ENCODE data around the gene OLFML1. TPM values are rescaled to one million over a fixed set of nuclear protein-coding genes. Genes with fewer than 3 reads are reported as not detected.

The OLFML1 gene
- total RNA-seq, 2 donors from 2014 or later = 7.4 to 8.7 TPM

DNA sequence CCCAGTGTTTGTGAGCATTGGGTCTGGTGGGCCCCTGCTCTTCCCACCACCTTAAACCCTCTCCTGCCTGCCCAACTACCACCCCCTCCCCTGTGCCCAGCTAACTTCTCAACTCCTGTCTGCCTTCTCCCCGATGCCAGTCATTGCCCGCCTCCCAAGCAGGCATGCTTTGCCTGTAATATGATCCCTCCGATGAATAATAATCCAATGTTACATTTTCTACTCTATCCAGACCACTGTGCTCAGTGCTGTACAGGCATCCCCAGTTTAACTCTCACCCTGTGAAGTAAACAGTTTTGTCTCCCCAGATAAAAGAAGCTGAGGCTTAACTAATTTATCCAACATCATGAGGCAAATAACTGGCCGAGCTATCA lies 35.5 kb upstream of the OLFML1 start:
- TF ChIP-seq, protein P1, sequence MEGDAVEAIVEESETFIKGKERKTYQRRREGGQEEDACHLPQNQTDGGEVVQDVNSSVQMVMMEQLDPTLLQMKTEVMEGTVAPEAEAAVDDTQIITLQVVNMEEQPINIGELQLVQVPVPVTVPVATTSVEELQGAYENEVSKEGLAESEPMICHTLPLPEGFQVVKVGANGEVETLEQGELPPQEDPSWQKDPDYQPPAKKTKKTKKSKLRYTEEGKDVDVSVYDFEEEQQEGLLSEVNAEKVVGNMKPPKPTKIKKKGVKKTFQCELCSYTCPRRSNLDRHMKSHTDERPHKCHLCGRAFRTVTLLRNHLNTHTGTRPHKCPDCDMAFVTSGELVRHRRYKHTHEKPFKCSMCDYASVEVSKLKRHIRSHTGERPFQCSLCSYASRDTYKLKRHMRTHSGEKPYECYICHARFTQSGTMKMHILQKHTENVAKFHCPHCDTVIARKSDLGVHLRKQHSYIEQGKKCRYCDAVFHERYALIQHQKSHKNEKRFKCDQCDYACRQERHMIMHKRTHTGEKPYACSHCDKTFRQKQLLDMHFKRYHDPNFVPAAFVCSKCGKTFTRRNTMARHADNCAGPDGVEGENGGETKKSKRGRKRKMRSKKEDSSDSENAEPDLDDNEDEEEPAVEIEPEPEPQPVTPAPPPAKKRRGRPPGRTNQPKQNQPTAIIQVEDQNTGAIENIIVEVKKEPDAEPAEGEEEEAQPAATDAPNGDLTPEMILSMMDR (IDR thresholded peaks at IDR 0.05) = no peak
- DNase-seq (ENCODE audit: low spot score) = no peak
- Histone ChIP-seq H3K27me3 (replicated peaks; ENCODE audit: insufficient read depth) (no peaks in the 10 kb centered on the region), H3K4me1 (ENCODE audit: control insufficient read depth in 1 of 2, low read depth in 2 of 2) (no peaks in the 10 kb centered on the region), H3K36me3 (no peaks in the 10 kb centered on the region), H3K27ac (no peak overlapping the region), H3K9me3 (no peaks in the 10 kb centered on the region), H3K4me3 (no peak overlapping the region)
- no peak for ATAC-seq (ENCODE audit: insufficient number of reproducible peaks, low FRiP score, low read depth)

DNA sequence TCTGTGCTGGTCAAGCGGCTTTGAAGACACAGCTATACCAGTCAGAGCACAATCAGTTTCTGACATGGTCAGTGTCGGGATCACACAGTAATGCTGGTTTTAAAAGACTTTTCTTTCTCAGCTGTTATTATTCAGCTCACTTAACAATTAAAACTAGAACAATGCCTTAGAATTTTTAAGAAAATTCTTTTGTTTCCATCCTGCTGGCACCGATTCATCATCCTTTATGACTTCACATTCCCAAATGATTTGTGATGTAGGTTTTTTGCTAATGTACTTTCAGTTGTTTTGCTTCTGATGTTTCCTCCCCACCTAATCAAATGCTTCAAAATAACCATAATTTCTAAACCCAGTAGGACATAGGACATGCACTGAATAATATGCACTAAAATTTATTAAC lies 34.5 kb upstream of the OLFML1 start:
- H3K27me3 ChIP-seq (replicated peaks; ENCODE audit: insufficient read depth) = no peaks in the 10 kb centered on the region
- ATAC-seq (ENCODE audit: insufficient number of reproducible peaks, low FRiP score, low read depth) (no peak), DNase-seq (ENCODE audit: low spot score) (no peak)
- TF ChIP-seq, protein P1 (IDR thresholded peaks at IDR 0.05) = no peak
- no peak overlapping the region for H3K27ac ChIP-seq
- H3K36me3 ChIP-seq = no peaks in the 10 kb centered on the region
- no peaks in the 10 kb centered on the region for H3K4me1 ChIP-seq (ENCODE audit: control insufficient read depth in 1 of 2, low read depth in 2 of 2)
- no peak overlapping the region for H3K4me3 ChIP-seq
- no peaks in the 10 kb centered on the region for H3K9me3 ChIP-seq

DNA sequence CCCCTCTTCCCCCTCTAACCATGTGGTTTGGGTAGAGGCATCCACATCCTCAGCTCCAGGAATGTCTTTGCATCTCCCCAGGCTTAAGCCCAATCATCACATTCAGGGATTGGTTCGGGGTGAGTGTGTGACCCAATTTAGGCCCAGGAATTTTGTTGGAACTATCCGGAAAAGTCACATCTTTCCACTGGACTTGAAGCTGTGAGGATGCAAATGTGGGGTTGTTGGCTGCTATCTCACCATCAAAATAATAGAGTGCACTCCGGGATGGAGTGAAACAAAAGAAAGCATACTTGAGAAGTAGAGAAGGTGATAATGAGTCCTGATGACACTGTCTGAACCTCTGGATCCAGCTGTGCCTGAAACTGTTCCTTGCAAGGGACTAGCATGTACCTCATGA lies 33.8 kb upstream of the OLFML1 start:
- Histone ChIP-seq H3K4me3 (no peak overlapping the region), H3K4me1 (ENCODE audit: control insufficient read depth in 1 of 2, low read depth in 2 of 2) (no peaks in the 10 kb centered on the region), H3K27ac (no peak overlapping the region), H3K9me3 (no peaks in the 10 kb centered on the region), H3K27me3 (replicated peaks; ENCODE audit: insufficient read depth) (no peaks in the 10 kb centered on the region), H3K36me3 (no peaks in the 10 kb centered on the region)
- TF ChIP-seq, protein P1 (IDR thresholded peaks at IDR 0.05) = no peak
- ATAC-seq (ENCODE audit: insufficient number of reproducible peaks, low FRiP score, low read depth) (no peak), DNase-seq (ENCODE audit: low spot score) (no peak)

DNA sequence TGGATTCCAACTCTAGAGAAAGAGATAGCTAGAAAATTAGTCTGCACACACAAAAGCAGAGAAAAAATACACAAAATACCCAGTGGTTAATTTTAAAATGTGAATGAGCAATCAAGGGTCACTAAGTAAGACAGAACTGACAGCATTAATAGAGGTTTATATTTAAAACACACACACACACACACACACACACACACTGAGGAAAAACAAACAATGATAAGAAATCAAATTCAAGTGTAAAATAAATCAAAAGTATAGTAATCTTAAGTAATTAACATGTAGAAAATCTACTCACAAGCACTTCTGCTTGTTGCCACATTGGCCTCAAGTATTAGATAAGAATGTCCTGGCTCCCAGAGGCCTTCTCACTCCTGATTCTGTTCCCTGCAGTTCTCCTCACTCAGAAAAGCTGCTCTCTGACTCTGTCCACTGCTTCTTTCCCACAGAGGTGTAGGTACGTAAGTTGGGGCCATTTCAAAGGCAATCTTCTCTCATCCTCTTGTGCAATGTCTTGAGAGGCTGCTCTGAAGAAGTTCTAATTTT lies 33.3 kb upstream of the OLFML1 start:
- DNase-seq (ENCODE audit: low spot score) (no peak), ATAC-seq (ENCODE audit: insufficient number of reproducible peaks, low FRiP score, low read depth) (no peak)
- no peaks in the 10 kb centered on the region for H3K9me3 ChIP-seq
- H3K4me1 ChIP-seq (ENCODE audit: control insufficient read depth in 1 of 2, low read depth in 2 of 2) = no peaks in the 10 kb centered on the region
- TF ChIP-seq, protein P1 (IDR thresholded peaks at IDR 0.05) = no peak
- H3K36me3 ChIP-seq = no peaks in the 10 kb centered on the region
- H3K27ac ChIP-seq = no peak overlapping the region
- H3K4me3 ChIP-seq = no peak overlapping the region
- no peaks in the 10 kb centered on the region for H3K27me3 ChIP-seq (replicated peaks; ENCODE audit: insufficient read depth)

DNA sequence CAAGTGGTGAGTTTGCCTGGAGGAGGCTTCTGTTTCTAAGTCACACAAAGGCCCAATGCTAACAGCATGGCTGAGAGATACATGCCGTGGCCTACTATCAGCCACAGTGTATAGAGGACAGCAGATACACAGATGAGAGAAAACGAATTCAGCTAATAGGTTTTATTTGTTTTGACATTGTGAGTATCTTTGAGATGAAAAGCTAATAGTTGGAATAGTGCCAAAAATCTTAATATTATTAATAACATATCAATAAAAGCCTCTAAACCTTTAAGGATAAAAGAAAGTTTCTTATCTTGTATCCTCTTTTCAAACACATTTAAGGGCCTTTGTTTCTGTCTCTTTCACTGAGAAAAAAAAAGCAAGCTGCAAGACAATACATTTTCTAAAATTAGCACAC lies 30.5 kb upstream of the OLFML1 start:
- H3K27ac ChIP-seq = no peak overlapping the region
- no peaks in the 10 kb centered on the region for H3K36me3 ChIP-seq

More for the DNA sequence above, 30.5 kb upstream of the OLFML1 start:
- DNase-seq (ENCODE audit: low spot score) = no peak
- Histone ChIP-seq H3K4me3 (no peak overlapping the region), H3K9me3 (no peaks in the 10 kb centered on the region), H3K4me1 (ENCODE audit: control insufficient read depth in 1 of 2, low read depth in 2 of 2) (no peaks in the 10 kb centered on the region), H3K27me3 (replicated peaks; ENCODE audit: insufficient read depth) (no peaks in the 10 kb centered on the region)
- no peak for ATAC-seq (ENCODE audit: insufficient number of reproducible peaks, low FRiP score, low read depth)
- TF ChIP-seq, protein P1 (IDR thresholded peaks at IDR 0.05) = no peak

All from thoracic aorta (tissue), 2 donors.